NCI-H1105 (cell line): Measurements from ENCODE around the gene SGF29.
"Not testable (repeated sequence)": the region's sequence is repeated elsewhere in the genome, so short reads cannot be mapped to it uniquely, and the experiment has no call there.

Source experiments
- DNase-seq: peaks from one replicate; lab custom pipeline; 2025; lab: John Stamatoyannopoulos, UW

SGF29 gene

DNA sequence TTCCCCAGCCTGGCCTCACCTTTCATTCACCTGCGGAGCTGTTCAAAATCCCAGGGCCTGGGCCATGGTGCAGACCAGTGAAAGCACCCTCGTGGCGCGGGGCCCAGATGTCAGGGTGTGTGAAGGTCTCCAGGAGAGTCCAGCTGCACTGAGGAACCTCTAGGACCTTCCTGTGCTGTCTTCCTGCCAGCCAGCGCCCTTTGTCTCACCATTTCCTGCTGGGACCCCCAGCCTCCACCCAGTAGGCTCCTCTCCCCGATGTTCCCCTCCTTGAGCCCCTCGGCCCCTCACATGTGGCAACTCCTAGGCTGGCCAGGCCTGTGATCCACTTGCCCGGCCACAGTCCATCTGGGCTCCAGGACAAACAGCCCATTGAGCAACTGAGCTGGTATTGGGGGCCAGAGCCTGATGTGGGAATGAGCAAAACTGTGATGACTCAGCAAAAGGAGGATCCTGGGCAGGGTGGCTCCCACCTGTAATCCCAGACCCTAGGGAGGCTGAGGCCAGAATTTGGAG, 42.5 kb downstream of the SGF29 start:
- no peak for DNase-seq

DNA sequence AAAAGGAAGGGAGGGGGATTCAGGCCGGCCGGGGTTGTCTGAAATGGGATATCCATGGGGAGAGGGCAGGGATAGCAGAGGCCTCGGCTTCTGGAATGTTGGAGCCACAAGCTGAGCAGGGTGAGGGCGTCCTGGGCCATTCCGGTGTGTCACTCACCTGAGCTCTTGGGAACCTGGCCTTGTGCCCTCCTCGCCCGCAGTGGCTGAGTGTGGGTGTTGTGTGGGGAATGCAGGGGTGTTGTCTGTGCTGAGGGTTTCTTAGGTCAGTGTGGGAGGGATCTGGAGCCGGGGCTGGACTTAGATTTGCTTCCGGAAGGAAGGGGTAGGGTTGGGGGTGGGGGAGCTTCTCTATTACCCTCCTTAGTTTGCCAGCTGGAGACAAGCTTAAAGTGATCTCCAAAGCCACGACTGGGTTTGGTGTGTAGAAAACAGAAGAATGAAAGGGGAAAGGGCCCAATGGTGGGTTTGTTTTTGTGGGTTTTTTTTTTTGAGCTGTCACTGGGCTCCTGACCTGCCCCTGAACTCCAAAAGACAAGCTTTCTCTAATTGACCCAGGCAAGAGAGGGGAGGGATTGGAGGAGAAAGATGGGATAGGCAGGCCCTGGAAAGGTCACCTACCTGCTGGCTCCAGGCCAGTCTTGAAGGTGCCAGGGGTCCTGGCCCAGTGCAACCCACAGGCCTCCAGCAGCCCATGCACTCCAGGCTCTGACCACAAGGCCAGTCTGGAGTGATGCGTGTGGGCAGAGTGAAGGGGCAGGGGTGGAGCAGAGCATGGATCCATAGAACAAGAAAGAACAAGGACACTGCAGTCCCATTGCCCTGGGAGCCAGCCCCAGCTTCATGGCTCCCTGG, 43.3 kb downstream of the SGF29 start, which contains the start of gene SULT1A2:
Gene SULT1A2 (minus strand): TSS at position 211 of the 852 bp plus-strand sequence. CDS start 1,120 bp downstream, outside the sequence.
- no peak for DNase-seq

- no peak for DNase-seq
Measured at GRCh38 chr16:28597692-28598261, 44.1 kb downstream of the SGF29 start.

DNA sequence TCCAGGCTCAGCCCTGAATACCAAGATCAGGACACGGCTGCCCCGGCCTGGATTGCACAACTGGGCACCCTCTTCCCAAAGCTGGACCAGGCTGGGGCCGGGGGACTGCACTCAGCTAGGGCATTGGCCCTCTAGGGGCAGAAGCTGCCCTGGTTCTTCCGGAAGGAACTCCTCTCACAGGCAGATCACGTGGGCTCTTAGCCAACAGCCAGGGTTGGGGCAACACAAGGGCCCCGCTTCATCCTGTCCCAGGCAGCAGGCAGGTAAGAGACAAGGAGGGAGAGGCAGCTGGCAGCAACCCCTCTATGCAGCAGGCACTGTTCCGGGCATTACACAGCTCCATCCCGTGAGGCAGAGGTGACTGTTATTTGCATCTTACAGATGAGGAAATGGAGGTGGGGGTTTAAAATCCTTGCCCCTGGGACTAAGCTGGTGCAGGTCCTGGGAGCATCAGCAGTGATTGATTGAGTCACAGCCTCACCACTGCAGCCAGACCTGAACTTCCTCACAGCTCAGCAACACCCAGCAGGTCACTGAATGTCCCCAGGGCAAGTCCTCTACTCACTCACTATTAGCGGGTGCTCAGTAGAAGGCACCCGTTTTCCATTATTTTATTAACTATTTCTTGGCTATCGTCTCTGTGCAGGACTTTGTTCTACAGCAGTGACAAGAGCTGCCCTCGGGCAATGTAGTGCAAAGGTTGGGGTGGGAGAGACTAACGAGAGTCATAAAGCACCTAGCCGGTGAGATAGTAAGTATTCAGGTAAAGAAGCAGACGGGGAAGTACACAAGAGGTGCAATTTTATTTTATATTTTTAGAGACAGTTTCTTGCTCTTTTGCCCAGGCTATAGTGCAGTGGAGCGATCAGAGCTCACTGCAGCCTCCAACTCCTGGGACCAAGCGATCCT, 45.9 kb downstream of the SGF29 start:
- DNase-seq: not testable (repeated sequence)

GRCh38 chr16:28600965-28601364, 47.2 kb downstream of the SGF29 start:
- not testable (repeated sequence) for DNase-seq

DNA sequence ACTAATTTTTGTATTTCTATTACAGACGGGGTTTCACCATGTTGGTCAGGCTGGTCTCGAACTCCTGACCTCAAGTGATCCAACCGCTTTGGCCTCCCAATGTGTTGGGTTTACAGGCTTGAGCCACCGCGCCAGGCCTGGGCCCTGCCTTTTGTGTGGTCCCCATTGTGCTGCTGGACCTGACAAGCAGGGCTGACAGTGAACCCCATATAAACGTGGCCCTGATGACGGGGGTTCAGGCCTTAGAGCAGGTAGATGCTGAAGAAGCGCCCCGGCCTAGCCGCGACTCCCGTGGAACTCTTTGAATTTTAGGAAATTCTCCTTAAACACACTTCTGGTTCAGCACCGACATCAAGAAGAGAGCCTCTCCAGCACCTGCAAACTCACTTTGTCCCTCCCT, 47.9 kb downstream of the SGF29 start:
- DNase-seq: not testable (repeated sequence)

DNA sequence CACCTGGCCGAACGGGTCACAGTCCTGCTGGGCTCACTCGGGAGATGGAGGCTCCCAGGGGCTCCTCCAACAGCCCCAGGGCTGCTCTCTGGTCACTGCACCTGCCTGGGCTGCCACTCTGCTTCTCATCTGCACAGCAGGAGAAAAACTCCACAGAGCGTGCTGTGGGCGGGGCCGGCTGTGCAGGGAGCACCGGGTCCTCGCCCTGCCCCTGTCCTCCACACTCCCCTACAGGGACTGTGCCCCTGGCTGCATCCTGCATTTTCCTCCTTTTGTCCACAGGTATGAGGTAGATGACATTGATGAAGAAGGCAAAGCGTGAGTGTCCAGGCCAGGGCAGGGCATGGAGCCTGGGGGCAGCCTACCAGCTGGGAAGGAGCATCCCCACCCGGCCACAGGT, 48.3 kb downstream of the SGF29 start:
- not testable (repeated sequence) for DNase-seq

DNA sequence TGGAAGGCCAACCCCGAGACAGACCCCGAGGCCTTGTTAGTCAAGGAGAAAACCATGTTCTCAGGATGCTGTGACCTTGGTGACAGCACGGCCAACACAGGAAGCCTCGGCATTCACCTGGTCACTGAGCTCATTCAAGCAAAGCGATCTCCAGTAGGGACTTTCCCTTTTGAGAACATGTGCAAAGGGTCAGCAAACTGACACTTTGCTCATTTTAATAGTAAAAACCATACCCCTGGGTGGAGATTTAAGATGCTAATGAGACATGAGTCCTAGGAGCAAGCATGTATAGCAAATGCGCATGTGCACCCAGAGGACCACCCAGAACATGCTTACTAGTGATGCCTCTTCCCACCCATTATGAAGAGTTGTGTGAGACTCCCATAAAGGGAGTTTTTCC, 48.8 kb downstream of the SGF29 start:
- no peak for DNase-seq

DNA sequence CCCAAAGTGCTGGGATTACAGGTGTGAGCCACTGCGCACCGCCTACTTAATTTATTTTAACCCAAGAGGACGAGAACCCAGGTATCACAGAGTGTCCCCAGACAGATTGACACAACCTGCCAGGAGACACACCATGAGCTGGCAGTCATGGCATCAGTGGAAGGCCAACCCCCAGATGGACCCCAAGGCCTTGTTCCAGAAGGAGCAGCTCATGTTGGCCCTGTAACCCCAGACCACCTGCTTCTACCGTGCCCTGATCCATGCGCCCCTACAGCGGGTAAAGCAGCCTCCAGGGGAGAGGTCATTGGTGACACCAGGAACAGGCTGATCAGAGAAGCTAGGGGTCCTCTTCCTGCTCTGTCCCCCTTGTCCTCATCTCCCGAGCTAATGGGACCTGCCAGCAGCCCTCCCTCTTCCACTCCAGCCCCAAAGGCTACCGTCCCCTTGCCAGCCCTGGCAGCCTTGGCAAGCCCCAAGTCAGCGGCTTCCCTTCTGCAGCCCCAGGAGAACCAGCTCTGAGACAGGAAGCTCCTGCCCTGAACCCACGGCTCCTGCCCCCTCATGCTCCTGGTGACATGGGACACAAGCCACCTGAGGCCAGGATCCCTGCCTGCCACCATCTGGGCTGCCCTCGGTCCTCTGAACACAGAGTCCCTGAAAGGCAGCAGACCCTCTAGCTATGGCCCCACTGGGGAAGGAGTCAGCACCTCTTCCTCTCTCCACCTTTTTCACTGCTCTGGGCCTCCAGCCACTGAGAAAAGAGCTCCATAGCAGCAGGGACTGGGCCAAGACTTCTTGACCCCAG, 49.9 kb downstream of the SGF29 start:
- DNase-seq: no peak

DNA sequence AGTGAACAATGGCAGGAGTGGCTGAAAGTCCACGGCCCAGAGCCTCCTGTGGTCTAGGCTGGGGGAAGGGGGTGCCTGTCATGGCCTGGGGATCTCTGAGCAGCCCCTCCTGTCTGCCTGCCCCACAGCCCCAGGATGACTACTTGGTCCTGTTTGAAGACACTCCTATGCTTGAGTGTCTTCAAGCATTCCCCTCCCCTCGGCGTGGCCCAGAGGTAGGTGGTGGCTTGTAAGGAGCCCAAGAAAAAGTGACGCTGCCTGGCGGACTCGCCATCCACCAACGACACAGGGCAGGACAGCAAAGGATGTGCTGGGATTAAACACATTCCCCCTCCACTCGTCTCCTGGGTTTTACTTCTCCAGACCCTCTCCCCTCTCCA, 50.5 kb downstream of the SGF29 start:
- no peak for DNase-seq

GRCh38 chr16:28606291-28607115, 52.8 kb downstream of the SGF29 start:
- no peak for DNase-seq

DNA sequence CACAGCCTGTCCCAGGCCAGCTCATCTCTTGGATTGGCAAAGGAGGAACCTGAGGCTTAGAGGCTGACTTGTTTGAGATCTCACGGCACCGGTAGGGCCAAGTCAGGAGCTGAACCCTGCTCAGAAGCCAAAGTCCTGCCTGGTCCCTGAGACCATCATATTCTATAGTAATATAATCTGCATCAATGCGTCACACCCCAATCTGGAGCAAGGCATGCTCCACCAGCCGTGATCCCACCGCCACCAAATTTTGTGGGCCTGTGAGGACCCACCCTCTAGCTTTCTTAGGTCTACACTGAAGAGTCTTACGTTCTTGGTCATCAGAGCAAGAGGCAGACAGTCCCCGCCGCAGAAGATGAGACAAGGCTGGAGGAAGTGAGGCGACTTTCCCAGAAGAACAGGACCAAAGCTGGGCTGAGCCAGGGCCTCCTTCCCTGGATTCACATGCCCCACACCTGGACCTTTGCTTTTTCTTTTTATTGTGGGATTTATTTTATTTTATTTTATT, 53.5 kb downstream of the SGF29 start:
- no peak for DNase-seq

GRCh38 chr16:28607681-28608495, 54.2 kb downstream of the SGF29 start:
- DNase-seq: not testable (repeated sequence)

DNA sequence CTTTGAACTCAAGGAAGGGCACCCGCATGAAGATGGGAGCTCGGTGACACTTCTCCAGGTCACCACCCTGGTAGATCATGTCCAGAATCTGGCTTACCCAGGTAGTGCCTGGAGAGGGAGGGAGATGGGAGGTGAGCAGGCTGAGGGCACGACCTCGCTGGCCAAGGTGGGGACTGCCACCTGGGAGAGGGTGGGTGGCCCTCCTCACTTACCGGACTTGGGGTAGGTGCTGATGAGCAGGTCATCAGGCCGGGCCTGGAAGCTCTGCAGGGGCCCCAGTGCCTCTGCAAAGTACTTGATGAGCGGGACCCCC, 54.7 kb downstream of the SGF29 start:
- DNase-seq: not testable (repeated sequence)

- DNase-seq: not testable (repeated sequence)
Measured at GRCh38 chr16:28608867-28609596, 55.3 kb downstream of the SGF29 start.

DNA sequence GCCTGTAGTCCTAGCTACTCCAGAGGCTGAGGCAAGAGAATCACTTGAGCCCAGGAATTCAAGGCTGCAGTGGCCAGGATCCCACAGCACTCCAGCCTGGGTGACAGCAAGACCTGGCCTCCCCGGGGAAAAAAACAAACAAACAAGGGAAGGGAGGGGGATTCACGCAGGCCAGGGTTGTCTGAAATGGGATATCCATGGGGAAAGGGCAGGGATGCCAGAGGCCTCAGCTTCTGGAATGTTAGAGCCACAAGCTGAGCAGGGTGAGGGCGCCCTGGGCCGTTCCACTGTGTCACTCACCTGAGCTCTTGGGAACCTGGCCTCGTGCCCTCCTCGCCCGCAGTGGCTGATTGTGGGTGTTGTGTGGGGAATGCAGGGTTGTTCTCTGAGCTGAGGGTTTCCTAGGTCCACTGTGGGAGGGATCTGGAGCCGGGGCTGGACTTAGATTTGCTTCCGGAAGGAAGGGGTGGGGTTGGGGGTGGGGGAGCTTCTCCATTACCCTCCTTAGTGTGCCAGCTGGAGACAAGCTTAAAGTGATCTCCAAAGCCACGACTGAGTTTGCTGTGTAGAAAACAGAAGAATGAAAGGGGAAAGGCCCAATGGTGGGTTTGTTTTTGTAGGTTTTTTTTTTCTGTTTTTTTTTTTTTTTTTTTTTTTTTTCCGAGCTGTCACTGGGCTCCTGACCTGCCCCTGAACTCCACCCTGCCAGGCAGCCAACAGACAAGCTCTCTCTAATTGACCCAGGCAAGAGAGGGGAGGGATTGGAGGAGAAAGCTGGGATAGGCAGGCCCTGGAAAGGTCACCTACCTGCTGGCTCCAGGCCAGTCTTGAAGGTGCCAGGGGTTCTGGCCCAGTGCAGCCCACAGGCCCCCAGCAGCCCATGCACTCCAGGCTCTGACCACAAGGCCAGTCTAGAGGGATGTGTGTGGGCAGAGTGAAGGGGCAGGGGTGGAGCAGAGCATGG, 56.2 kb downstream of the SGF29 start, which contains the start of gene SULT1A1:
Gene SULT1A1 (minus strand): TSS at position 414 of the 964 bp plus-strand sequence. CDS start 1,189 bp downstream, outside the sequence.
- no peak for DNase-seq

DNA sequence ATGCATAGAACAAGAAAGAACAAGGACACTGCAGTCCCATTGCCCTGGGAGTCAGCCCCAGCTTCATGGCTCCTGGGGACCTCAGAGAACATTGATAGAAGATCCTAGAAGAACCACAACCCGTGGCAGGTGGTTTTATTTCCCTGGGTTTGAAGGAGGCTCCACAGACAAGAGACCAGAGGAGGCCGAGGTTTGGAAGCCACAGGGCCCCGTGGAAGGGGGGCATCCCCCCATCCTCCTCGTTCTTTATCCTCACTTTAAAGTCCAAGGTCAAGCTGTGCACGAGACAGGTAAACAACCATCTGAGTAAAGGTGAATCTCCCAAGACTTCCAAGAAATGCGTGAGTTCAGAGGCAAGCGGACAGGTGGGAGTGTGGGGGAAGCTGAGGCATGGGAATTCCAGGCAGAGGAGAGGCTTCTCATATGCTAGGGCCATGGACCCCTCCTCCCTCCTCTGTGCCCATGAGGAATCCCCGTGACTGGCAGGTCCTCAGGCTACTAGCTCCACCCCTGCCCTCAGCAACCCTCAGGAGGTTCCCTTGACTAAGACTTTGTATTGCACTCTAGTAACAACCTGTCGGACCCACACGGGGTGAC, 57.0 kb downstream of the SGF29 start:
- no peak for DNase-seq
